Calu3 (cell line): ENCODE results near the gene CIDEA. TPM values are rescaled to one million over a fixed set of nuclear protein-coding genes. Genes with fewer than 3 reads are reported as not detected.
A peak's percentile ranks its signal among the peaks of the same experiment; 100 is the strongest.

Experiments used
- BruUV-seq: library from RNA; stranded (reverse); fragments of 400-500 nt; replicated peaks from 2 replicates; lab custom pipeline; 2021; lab: Mats Ljungman, UMichigan
- CTCF ChIA-PET: fragments of 300-600 bp; sonication (Branson Sonifier 250); formaldehyde crosslinking; loops from one replicate; lab custom pipeline; 2022; ENCODE audit warnings: antibody characterized with exemption; lab: Charles Lee
- DNase-seq: peaks from one replicate; pipeline ENCODE4 v3.0.0; 2022
- H3K27ac Mint-ChIP-seq: one replicate; pipeline ENCODE4 v1.8.0; 2022; ENCODE audit warnings: mixed read lengths; ENCODE audit not compliant: unreplicated experiment
- H3K27me3 Mint-ChIP-seq: one replicate; pipeline ENCODE4 v1.8.0; 2022; ENCODE audit warnings: mixed read lengths; ENCODE audit not compliant: unreplicated experiment
- H3K36me3 Mint-ChIP-seq: one replicate; pipeline ENCODE4 v1.8.0; 2022; ENCODE audit warnings: mild to moderate bottlenecking, moderate library complexity, mixed read lengths; ENCODE audit not compliant: insufficient read depth, unreplicated experiment
- H3K4me1 Mint-ChIP-seq: one replicate; pipeline ENCODE4 v1.8.0; 2022; ENCODE audit warnings: mild to moderate bottlenecking, low read depth, mixed read lengths; ENCODE audit not compliant: unreplicated experiment
- H3K4me3 Mint-ChIP-seq: one replicate; pipeline ENCODE4 v1.8.0; 2022; ENCODE audit warnings: mild to moderate bottlenecking, low read depth, moderate library complexity, mixed read lengths; ENCODE audit not compliant: unreplicated experiment
- H3K9me3 Mint-ChIP-seq: one replicate; pipeline ENCODE4 v1.8.0; 2022; ENCODE audit warnings: low read depth, mixed read lengths; ENCODE audit not compliant: unreplicated experiment
- intact Hi-C: fragments of 100-400 bp; cut with micrococcal nuclease; formaldehyde crosslinking; loops from one replicate; pipeline ENCODE4 v1.10.0; 2022; ENCODE audit not compliant: unreplicated experiment
- total RNA-seq: library from RNA; stranded (reverse); gene quantifications from 2 replicates; pipeline ENCODE4 v1.2.3, GENCODE V29; 2022
- TF ChIP-seq, protein P1 (sequence below): fragments of 200-600 bp; IDR thresholded peaks from one replicate; pipeline ENCODE4 v1.8.0; 2022; ENCODE audit warnings: antibody characterized with exemption; ENCODE audit not compliant: unreplicated experiment

CIDEA gene
- total RNA-seq, 1 experiment from 2014 or later = not detected

DNA sequence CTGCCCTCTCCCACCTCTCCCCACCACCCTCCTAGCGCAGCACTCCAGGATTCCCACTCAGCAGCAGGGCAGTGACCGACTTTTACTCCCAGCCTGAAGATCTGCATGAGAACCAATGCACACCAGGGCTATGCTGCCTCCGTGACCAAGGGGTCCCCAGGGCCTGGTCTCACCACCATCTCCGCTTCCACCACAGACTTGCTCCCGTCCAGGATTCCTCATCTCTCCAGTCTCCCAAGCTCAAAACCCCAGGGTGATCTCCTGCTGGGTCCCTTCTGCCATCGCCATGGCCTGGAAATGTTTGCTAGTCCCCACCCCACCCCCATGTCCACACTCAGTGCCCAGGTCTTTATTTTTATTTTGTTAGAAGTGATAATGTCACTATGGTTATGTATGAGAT is 2.1 kb upstream of the CIDEA start:
- BruUV-seq = no TSS peak
- CTCF ChIA-PET = interaction anchor here (1.0 to 2.0 kb wide), 2 partner anchors 10 to 20 kb away, joined by 4 to 6 read pairs; no protein-coding TSS in a partner anchor
- Mint-ChIP-seq H3K36me3 (peaks cover 4% of the 10 kb centered on the region), H3K4me1 (peaks cover 11% of the 10 kb centered on the region), H3K4me3 (no peak overlapping the region), H3K9me3 (no peaks in the 10 kb centered on the region), H3K27me3 (peaks cover 92% of the 10 kb centered on the region), H3K27ac (no peak overlapping the region)
- TF ChIP-seq, protein P1, sequence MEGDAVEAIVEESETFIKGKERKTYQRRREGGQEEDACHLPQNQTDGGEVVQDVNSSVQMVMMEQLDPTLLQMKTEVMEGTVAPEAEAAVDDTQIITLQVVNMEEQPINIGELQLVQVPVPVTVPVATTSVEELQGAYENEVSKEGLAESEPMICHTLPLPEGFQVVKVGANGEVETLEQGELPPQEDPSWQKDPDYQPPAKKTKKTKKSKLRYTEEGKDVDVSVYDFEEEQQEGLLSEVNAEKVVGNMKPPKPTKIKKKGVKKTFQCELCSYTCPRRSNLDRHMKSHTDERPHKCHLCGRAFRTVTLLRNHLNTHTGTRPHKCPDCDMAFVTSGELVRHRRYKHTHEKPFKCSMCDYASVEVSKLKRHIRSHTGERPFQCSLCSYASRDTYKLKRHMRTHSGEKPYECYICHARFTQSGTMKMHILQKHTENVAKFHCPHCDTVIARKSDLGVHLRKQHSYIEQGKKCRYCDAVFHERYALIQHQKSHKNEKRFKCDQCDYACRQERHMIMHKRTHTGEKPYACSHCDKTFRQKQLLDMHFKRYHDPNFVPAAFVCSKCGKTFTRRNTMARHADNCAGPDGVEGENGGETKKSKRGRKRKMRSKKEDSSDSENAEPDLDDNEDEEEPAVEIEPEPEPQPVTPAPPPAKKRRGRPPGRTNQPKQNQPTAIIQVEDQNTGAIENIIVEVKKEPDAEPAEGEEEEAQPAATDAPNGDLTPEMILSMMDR = no peak
- intact Hi-C loops = no loop called here
- no peak for DNase-seq

- peaks cover 4% of the 10 kb centered on the region for H3K36me3 Mint-ChIP-seq
- no peaks in the 10 kb centered on the region for H3K9me3 Mint-ChIP-seq
- peaks cover 11% of the 10 kb centered on the region for H3K4me1 Mint-ChIP-seq
- intact Hi-C loops = no loop called here
- H3K27me3 Mint-ChIP-seq = peaks cover 92% of the 10 kb centered on the region
- CTCF ChIA-PET = interaction anchor here (2.0 kb wide), 1 partner anchor 19 kb away, joined by 6 read pairs; no protein-coding TSS in a partner anchor
- BruUV-seq = no TSS peak
- no peak for DNase-seq
- H3K27ac Mint-ChIP-seq = no peak overlapping the region
- TF ChIP-seq, protein P1 = no peak
- no peak overlapping the region for H3K4me3 Mint-ChIP-seq
Measured at GRCh38 chr18:12253027-12253426, 1.1 kb upstream of the CIDEA start.

DNA sequence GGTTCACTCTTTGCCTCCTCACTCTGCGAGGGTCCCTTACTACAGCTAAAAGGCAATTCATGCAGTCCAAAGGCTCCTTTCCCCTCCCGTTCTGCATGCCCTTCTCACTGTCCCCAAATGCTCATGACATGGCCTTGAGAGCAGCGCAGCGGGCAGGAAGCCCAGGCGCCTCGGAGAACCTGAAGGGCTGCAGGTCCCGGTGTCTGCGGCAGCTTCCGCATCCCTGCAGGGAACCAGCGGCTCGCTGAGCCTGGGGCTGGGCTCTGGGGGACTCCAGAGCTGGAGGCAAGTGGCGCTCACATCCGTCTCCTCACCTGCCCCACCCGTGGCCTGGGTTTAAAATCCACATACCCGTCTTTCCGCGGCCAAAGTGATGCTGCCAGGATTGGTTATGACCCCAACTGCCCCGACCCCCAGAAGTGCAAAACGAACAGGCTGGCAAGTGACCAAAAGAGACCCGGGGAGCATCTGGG is 462 bp upstream of the CIDEA start:
- H3K27ac Mint-ChIP-seq = no peak overlapping the region
- H3K9me3 Mint-ChIP-seq = no peaks in the 10 kb centered on the region
- H3K4me1 Mint-ChIP-seq = peaks cover 11% of the 10 kb centered on the region
- H3K4me3 Mint-ChIP-seq = peak overlapping the region; percentile 29
- H3K27me3 Mint-ChIP-seq = peaks cover 92% of the 10 kb centered on the region
- DNase-seq = no peak
- TF ChIP-seq, protein P1 = no peak
- BruUV-seq = no TSS peak
- intact Hi-C loops = no loop called here
- CTCF ChIA-PET = interaction anchor here (2.0 kb wide), 1 partner anchor 18 kb away, joined by 6 read pairs; no protein-coding TSS in a partner anchor
- peaks cover 4% of the 10 kb centered on the region for H3K36me3 Mint-ChIP-seq

- TF ChIP-seq, protein P1 = no peak
- no peak for DNase-seq
- H3K36me3 Mint-ChIP-seq = peaks cover 4% of the 10 kb centered on the region
- H3K4me1 Mint-ChIP-seq = peaks cover 11% of the 10 kb centered on the region
- H3K27ac Mint-ChIP-seq = no peak overlapping the region
- no TSS peak for BruUV-seq
- H3K27me3 Mint-ChIP-seq = peaks cover 83% of the 10 kb centered on the region
- H3K9me3 Mint-ChIP-seq = no peaks in the 10 kb centered on the region
- intact Hi-C loops = no loop called here
- H3K4me3 Mint-ChIP-seq = no peak overlapping the region
- CTCF ChIA-PET = interaction anchor here (0.6 kb wide), 1 partner anchor 93 kb away, joined by 3 read pairs; no protein-coding TSS in a partner anchor
Measured at GRCh38 chr18:12254820-12255511, 805 bp downstream of the CIDEA start.
